HUDEP-2 (cell line): ENCODE data around the gene TUBA4B.

Experiments
- DNase-seq, 76 experiments: peaks; one replicate each; lab custom pipeline; 2025; ENCODE audit not compliant: unreplicated experiment in 76 of 76; lab: John Stamatoyannopoulos, UW

TUBA4B gene

DNA sequence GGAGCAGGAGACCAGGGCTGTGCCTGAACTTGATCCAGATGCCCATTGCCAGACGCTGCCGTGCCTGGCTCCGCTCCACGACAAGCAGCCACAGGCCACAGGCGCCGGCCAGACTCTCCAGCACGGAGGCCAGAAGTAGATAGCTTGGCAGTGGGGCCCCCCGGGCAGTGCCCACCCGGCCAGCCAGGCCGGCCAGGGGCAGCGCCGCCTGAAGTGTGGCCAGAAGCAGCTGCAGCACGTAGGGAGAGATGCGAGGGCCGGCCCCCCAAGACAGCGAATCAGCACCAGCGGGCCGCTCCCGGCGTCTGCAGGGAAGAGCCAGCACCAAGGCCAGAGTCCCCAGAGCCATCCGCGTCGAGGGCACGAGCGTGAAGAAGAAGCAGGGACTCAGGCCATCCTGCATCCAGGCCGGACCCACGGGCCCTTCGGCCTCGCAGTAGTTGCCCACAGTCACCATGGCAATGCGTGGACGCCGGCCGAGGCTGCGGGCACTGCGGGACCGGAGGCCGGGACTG, 34.8 kb upstream of the TUBA4B start:
- peak in 53 of 76 experiments; percentile 31 to 88 (median 64) for DNase-seq

GRCh38 chr2:219218732-219219701, 34.0 kb upstream of the TUBA4B start, which contains the start of gene ABCB6:
TSS of gene ABCB6 (minus strand) at chr2:219218958. CDS start at chr2:219218673, 285 bp downstream.
- peak in 75 of 76 experiments; percentile 34 to 97 (median 92) for DNase-seq

DNA sequence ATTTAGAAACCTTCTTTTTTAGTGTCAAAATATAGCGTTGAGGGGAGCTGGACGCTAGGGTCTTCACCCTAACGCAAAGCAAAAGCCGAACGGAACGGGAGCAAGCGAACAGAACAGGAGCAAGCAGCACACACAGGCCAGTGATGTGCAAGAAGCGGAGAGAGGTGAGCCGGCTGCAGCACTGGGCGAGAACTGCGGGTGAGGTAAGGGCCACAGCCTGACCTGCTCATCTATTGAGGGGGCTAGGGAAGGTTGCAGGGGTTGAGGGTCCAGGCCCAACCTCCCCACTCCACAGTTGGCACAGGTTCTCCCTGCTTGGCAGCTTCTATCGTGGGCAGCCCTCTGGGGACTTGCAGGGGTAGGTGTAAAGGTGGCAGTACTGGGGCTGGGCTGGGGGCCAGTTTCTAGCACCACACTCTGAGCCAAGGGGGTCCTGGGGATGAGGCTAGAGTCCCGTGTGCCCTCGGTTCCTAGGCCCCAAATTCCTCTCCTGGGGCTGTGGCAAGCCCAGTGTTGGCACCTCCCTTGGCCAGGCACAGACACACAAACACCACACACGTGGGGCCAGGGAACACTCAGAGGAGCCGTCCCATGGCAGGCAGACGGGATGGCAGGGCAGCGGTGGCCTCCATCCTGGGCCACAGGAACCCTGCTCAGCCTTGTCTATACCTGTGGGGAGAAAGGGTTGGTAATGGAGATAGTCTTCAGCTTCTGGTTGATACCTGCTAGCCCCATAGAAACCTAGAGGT, 33.1 kb upstream of the TUBA4B start:
- no peak for DNase-seq

DNA sequence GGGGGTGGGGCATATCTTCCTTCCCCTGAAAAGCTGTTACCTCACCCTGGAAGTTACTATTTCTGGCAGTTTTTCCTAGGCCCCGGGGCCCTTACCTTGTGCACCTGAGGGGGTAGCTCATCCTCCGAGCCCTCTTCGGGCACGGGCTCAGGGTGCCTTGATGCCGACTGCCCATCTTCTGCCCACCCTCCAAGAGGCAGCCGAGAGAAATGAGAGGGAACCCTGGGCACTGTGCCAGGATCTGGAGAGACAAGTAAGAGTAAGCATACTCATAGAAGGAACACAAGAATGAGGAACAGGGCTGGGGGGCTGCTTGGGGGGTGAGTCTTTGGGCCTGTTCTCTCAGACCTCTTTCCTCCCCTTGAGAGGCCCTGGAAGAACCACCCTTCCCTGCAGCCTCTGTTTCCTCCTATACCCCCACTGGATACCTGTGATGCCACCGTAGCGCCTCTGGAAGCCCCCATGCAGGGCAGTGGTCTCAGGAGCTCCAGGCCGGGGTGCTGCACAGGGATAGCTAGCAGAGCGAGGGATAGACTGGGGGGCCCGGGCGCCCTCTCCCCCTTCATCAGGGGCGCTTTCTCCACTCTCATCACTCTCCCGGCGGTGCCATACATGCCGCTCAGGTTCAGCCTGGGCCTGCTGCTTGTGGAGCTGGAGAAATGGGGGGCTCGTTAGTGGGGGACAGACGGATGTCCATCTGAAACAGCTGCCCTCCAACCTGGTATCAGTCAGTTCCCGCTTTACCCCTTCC, 32.2 kb upstream of the TUBA4B start:
- peak in 1 of 76 experiments; percentile 4 for DNase-seq

DNA sequence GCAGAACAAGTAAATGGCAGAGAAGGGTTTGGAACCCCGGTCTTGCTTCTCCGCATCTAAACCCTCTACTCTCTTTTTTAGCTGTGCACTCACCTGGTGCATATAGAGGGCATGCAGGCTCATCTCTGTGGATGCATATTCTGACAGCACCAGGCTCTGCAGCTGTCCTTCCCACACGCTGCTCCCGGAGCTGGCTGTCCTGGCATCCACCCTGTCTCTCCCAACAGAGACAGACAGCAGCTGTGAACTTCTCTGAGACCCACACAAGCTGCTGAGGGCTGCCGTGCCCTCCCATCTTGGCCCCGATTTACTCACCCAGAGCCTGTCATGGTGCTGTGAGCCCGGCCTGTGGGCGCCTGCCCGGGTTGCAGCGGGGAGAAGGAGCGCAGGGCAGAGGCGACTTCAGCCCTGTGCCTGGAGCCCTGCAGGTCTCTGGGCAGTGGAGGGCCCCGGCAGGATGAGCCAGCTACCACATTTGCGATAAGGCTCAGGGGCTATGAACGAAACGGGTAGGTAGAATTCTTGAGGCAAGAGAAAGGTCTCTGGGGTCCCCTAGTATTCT, 31.0 kb upstream of the TUBA4B start:
- DNase-seq, result no peak

GRCh38 chr2:219223831-219224610, 29.0 kb upstream of the TUBA4B start:
- DNase-seq, result no peak

- no peak for DNase-seq
Measured at GRCh38 chr2:219225350-219225749, 27.7 kb upstream of the TUBA4B start.

- peak in 9 of 76 experiments; percentile 7 to 34 (median 21) for DNase-seq
Measured at GRCh38 chr2:219228041-219228910, 24.8 kb upstream of the TUBA4B start.

DNA sequence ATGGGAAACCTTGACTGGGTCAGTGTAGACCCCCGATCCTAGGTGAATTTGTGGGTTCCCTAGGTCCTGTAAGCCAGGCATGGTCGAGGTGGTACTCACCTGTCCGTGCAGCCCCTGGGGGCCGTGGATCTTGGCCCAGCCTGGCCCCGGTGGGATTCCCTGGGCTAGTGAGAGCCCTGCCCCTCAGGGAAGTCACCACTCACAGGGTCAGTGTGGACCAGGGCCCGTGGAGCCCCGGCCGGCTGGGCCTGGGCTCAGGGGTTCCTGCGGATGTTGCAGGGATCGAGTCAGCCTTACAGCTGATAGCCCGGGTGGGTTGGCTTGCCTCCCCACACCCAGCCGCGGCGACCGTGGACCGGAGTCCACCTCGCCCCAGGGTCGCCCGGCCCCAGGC, 24.1 kb upstream of the TUBA4B start:
- peak in 1 of 76 experiments; percentile 4 for DNase-seq

DNA sequence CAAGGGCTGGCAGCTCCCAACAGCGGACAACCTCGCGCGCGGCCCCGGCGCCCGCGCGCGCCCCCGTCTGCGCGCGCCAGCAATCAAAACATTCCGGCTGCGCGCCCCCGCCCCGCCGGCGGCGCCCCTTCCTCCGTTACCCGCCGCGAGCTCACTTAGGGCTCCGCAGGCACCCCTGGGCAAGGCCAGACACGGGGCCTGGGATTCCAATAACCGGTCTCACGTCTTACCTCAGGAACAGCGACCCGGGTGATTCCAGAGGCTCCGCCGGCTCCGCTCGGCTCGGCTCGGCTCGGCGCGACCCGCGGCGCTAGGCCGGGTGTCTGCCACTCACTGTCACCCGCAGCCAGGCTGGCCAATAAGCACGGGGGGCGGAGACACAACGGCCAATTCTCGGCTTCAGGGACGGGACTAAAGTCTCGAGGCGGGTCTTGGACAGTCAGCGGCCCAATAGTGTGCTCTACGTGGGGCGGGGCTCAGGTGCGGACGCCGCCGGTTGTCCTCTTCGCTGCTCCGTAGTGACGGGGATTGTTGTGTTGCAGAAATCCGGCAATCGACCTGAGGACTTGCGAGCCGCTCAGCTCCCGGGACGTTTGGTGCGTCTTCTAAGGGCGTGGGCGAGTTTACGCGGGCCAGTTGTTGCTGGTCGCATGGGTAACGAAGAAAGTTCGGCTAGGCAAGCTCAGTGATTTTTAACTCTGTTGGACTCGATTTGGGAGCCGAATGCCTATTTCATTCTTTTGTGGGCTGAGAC, 23.6 kb upstream of the TUBA4B start, which contains the start of the genes ANKZF1 and ATG9A:
Gene ANKZF1, plus strand, starts transcription at position 502 of the 754 bp plus-strand sequence. CDS start 452 bp downstream, outside the sequence.
Gene ATG9A, minus strand, starts transcription at position 332 of the 754 bp plus-strand sequence. CDS start 1,612 bp downstream, outside the sequence.
- DNase-seq, result peak in 75 of 76 experiments; percentile 53 to 99 (median 97)

DNA sequence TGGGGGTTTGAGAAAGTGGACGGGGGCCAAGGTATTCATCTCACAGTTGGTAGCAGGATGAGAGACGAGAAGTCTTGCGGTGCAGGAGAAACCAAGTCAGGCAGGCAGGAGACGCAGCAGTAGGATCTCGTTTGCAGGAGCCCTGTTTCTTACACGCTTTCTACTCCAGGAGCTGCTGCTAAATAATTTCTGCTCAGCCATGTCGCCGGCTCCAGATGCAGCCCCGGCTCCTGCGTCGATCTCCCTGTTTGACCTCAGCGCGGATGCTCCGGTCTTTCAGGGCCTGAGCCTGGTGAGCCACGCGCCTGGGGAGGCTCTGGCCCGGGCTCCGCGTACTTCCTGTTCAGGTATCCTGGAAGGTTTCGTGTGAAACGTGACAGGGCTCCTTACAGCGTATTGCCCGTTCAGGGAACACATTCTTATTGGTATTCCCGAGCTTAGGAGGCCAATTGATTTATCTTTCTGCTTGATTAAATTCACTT, 22.9 kb upstream of the TUBA4B start:
- DNase-seq, result peak in 35 of 76 experiments; percentile 1 to 61 (median 25)

DNA sequence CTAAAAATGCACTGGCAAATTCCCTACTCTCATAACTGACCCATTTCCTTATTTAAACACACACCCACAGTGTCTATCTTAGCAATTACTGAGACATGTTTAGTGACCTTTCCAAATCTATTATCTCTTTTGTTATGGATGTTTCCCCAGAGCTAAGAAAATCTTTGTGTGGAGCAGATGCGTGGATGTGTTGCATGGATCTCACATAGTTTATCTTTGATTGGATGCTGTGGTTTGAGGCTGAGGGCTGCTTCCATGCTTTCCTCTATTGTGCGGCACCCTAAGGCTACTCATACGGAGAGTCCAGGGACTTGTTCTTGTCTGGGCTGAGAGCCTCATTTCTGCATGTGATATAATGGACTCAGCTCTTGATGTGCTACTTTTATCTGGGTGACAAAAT, 18.7 kb upstream of the TUBA4B start:
- DNase-seq, result no peak

- no peak for DNase-seq
Measured at GRCh38 chr2:219243291-219243761, 9.7 kb upstream of the TUBA4B start.

- DNase-seq, result no peak
Measured at GRCh38 chr2:219244789-219245147, 8.3 kb upstream of the TUBA4B start.

- DNase-seq, result peak in 75 of 76 experiments; percentile 27 to 92 (median 77)
Measured at GRCh38 chr2:219245148-219245898, 7.7 kb upstream of the TUBA4B start, which contains the start of the genes GLB1L and STK16. TSS of gene GLB1L (minus strand) at chr2:219245444. CDS start at chr2:219243573, 1,871 bp downstream. TSS of gene STK16 (plus strand) at chr2:219245479. CDS start at chr2:219246000, 521 bp downstream.

GRCh38 chr2:219245899-219246230, 7.2 kb upstream of the TUBA4B start:
- DNase-seq, result no peak
